WTC11 (cell line): ENCODE measurements around the gene PHF14. TPM values are rescaled to one million over a fixed set of nuclear protein-coding genes. Genes with fewer than 3 reads are reported as not detected.

Source experiments
- ATAC-seq: fragments of 200-7000 bp; cut with Tn5 transposase; 2 replicates; pipeline ENCODE4 v1.10.0; 2021; ENCODE audit warnings: mild to moderate bottlenecking, moderate library complexity
- CTCF ChIA-PET: fragments of 300-600 bp; sonication (Branson Sonifier 250); formaldehyde crosslinking; loops from one replicate; lab custom pipeline; 2021; ENCODE audit warnings: antibody characterized with exemption; lab: Charles Lee
- POLR2A ChIA-PET: fragments of 350-600 bp; sonication (Branson Sonifier 250); formaldehyde crosslinking; loops from one replicate; lab custom pipeline; 2021; ENCODE audit warnings: antibody characterized with exemption; lab: Charles Lee
- DNase-seq: peaks from one replicate; pipeline ENCODE4 v3.0.0; 2021; ENCODE audit warnings: low spot score
- H3K27ac Mint-ChIP-seq: 2 replicates; pipeline ENCODE4 v1.8.0; 2021; ENCODE audit warnings: mixed read lengths
- H3K27me3 Mint-ChIP-seq: 2 replicates; pipeline ENCODE4 v1.8.0; 2021; ENCODE audit warnings: low read depth, mild to moderate bottlenecking, moderate library complexity, mixed read lengths
- H3K36me3 Mint-ChIP-seq: 2 replicates; pipeline ENCODE4 v1.8.0; 2021; ENCODE audit warnings: mixed read lengths
- H3K4me1 Mint-ChIP-seq: 2 replicates; pipeline ENCODE4 v1.8.0; 2022; ENCODE audit warnings: mixed read lengths
- H3K4me3 Mint-ChIP-seq: 2 replicates; pipeline ENCODE4 v1.8.0; 2021; ENCODE audit warnings: mild to moderate bottlenecking, moderate library complexity, mixed read lengths
- H3K9me3 Mint-ChIP-seq: 2 replicates; pipeline ENCODE4 v1.8.0; 2021; ENCODE audit warnings: mixed read lengths
- ATF1 ChIP-seq: sonication (generic); formaldehyde crosslinking; IDR thresholded peaks from 2 replicates; pipeline ENCODE4 v1.8.1; 2023; ENCODE audit warnings: mild to moderate bottlenecking, moderate library complexity, missing genetic modification reagents
- ESRRA ChIP-seq: sonication (generic); formaldehyde crosslinking; IDR thresholded peaks from 2 replicates; pipeline ENCODE4 v1.8.1; 2022; ENCODE audit warnings: mild to moderate bottlenecking, missing genetic modification reagents, borderline replicate concordance
- ETV6 ChIP-seq: sonication (generic); formaldehyde crosslinking; IDR thresholded peaks from 2 replicates; pipeline ENCODE4 v1.8.1; 2022; ENCODE audit warnings: mild to moderate bottlenecking, missing genetic modification reagents
- FOXK1 ChIP-seq: sonication (generic); formaldehyde crosslinking; IDR thresholded peaks from 2 replicates; pipeline ENCODE4 v1.8.0; 2022; ENCODE audit warnings: mild to moderate bottlenecking, moderate library complexity, missing genetic modification reagents
- JUN ChIP-seq: sonication (generic); formaldehyde crosslinking; IDR thresholded peaks from 2 replicates; pipeline ENCODE4 v1.8.0; 2023; ENCODE audit warnings: mild to moderate bottlenecking, missing genetic modification reagents
- NFYB ChIP-seq: sonication (generic); formaldehyde crosslinking; conservative IDR thresholded peaks from 2 replicates; pipeline ENCODE4 v1.8.0; 2022; ENCODE audit warnings: low read depth, missing genetic modification reagents
- SOX15 ChIP-seq: fragments of 250-450 bp; sonication (Bioruptor Pico); IDR thresholded peaks from 2 replicates; pipeline ENCODE4 v1.9.0; 2021; ENCODE audit warnings: mild to moderate bottlenecking
- ZNF396 ChIP-seq: fragments of 250-450 bp; sonication (Bioruptor Pico); IDR thresholded peaks from 2 replicates; pipeline ENCODE4 v1.8.0; 2021; ENCODE audit warnings: mild to moderate bottlenecking, moderate library complexity, borderline replicate concordance
- total RNA-seq: library from RNA; stranded (reverse); gene quantifications from 3 replicates; pipeline ENCODE4 v1.2.3, GENCODE V29; 2021
- TF ChIP-seq, protein P1 (sequence below): sonication (generic); formaldehyde crosslinking; IDR thresholded peaks from 2 replicates; pipeline ENCODE4 v1.8.1; 2023; ENCODE audit warnings: mild to moderate bottlenecking, missing genetic modification reagents
- TF ChIP-seq, protein P2 (sequence below): fragments of 200-600 bp; IDR thresholded peaks from 2 replicates; pipeline ENCODE4 v1.8.0; 2022; ENCODE audit warnings: antibody characterized with exemption
- TF ChIP-seq, protein P3 (sequence below): fragments of 250-450 bp; sonication (Bioruptor Pico); IDR thresholded peaks from 2 replicates; pipeline ENCODE4 v1.9.0; 2021; ENCODE audit warnings: mild to moderate bottlenecking
- TF ChIP-seq, protein P4 (sequence below): sonication (generic); formaldehyde crosslinking; IDR thresholded peaks from 2 replicates; pipeline ENCODE4 v1.8.1; 2022; ENCODE audit warnings: low read depth, mild to moderate bottlenecking, moderate library complexity, missing genetic modification reagents, borderline replicate concordance
- TF ChIP-seq, protein P5 (sequence below): sonication (generic); formaldehyde crosslinking; conservative IDR thresholded peaks from 2 replicates; pipeline ENCODE4 v1.8.1; 2023; ENCODE audit warnings: mild to moderate bottlenecking, low read depth, missing genetic modification reagents, moderate library complexity
- TF ChIP-seq, protein P6 (sequence below): sonication (generic); formaldehyde crosslinking; IDR thresholded peaks from 2 replicates; pipeline ENCODE4 v1.8.0; 2023; ENCODE audit warnings: mild to moderate bottlenecking, missing genetic modification reagents
- TF ChIP-seq, protein P7 (sequence below): fragments of 250-450 bp; sonication (Bioruptor Pico); IDR thresholded peaks from 2 replicates; pipeline ENCODE4 v1.9.0; 2021; ENCODE audit warnings: mild to moderate bottlenecking, borderline replicate concordance

Gene PHF14
- total RNA-seq, 1 experiment from 2014 or later, result 47.7 TPM

DNA sequence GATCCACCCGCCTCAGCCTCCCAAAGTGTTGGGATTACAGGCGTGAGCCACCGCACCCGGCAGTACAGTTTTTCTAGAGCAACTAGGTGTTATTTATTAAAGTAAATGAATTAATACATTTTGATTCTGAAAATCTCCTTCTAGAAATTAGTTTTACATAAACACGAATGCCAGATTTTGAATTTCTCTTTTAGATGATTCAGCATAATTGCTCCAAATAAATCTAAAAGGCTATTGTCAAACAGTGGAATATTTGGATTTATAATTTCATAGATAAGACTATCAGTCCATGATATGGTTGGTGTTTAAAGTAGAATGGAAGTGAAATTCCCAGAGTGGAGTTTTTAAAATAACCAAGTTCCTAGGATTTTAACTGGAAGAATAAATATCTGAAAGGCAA lies 1.5 kb upstream of the PHF14 start (continued):
- TF ChIP-seq, protein P1, sequence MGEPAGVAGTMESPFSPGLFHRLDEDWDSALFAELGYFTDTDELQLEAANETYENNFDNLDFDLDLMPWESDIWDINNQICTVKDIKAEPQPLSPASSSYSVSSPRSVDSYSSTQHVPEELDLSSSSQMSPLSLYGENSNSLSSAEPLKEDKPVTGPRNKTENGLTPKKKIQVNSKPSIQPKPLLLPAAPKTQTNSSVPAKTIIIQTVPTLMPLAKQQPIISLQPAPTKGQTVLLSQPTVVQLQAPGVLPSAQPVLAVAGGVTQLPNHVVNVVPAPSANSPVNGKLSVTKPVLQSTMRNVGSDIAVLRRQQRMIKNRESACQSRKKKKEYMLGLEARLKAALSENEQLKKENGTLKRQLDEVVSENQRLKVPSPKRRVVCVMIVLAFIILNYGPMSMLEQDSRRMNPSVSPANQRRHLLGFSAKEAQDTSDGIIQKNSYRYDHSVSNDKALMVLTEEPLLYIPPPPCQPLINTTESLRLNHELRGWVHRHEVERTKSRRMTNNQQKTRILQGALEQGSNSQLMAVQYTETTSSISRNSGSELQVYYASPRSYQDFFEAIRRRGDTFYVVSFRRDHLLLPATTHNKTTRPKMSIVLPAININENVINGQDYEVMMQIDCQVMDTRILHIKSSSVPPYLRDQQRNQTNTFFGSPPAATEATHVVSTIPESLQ (CRISPR knock-in tag), result no peak
- TF ChIP-seq ESRRA (CRISPR knock-in tag), result no peak
- TF ChIP-seq, protein P2, sequence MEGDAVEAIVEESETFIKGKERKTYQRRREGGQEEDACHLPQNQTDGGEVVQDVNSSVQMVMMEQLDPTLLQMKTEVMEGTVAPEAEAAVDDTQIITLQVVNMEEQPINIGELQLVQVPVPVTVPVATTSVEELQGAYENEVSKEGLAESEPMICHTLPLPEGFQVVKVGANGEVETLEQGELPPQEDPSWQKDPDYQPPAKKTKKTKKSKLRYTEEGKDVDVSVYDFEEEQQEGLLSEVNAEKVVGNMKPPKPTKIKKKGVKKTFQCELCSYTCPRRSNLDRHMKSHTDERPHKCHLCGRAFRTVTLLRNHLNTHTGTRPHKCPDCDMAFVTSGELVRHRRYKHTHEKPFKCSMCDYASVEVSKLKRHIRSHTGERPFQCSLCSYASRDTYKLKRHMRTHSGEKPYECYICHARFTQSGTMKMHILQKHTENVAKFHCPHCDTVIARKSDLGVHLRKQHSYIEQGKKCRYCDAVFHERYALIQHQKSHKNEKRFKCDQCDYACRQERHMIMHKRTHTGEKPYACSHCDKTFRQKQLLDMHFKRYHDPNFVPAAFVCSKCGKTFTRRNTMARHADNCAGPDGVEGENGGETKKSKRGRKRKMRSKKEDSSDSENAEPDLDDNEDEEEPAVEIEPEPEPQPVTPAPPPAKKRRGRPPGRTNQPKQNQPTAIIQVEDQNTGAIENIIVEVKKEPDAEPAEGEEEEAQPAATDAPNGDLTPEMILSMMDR, result no peak

DNA sequence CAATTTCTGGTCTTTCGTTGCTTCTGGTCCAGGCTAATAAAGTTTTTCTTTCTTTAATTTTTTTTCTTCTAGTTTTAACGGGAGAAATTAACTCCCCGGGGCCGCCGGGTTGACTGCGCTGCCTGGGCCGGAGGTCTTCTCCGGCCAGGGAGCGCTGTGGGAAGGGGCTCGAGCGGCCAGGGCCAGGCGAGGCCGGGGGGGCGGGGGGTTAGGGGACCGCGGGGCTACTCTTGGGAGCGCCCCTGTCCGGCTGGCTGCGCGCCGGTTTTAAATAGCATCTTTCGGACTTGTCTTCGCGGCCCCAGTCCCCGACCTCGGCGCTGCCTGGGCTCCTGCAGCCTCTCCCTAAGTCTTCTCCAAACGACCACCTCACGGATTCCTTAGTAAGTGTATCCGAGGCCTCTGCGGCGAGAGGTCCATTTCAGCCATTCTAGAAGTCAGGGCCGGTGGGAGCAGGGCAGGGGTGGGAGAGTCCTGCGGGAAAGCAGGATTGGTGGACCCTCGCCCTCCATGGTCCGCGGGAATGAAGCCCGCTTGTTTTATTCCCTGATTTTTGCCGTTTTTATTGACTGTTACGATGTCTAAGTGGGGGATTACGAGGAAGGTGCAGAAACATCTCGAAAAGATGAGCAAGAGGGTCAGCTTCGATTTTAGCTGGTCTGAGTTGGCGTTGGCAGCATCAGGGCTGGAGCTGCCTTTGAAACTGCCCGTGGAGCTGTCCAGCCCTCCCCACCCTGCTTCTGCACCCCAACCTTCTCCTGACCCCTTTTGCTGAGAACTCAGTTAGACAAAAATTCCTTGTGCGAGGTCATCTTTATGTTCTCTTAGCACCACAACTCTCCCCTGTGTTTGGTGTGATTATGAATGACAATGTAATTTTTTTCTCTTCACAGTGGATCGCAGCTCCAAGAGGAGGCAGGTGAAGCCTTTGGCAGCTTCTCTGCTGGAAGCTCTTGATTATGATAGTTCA lies 555 bp downstream of the PHF14 start:
- ATAC-seq, result peak; percentile 23
- POLR2A ChIA-PET, result interaction anchor here (0.5 to 2.7 kb wide), 2 partner anchors 34 to 981 kb away, joined by 4 to 21 read pairs; a partner anchor contains a TSS
- no peak for TF ChIP-seq JUN (CRISPR knock-in tag)
- no peak for TF ChIP-seq ETV6 (CRISPR knock-in tag)
- TF ChIP-seq ATF1, result no peak
- TF ChIP-seq, protein P3, sequence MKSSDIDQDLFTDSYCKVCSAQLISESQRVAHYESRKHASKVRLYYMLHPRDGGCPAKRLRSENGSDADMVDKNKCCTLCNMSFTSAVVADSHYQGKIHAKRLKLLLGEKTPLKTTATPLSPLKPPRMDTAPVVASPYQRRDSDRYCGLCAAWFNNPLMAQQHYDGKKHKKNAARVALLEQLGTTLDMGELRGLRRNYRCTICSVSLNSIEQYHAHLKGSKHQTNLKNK, result no peak
- TF ChIP-seq, protein P4, sequence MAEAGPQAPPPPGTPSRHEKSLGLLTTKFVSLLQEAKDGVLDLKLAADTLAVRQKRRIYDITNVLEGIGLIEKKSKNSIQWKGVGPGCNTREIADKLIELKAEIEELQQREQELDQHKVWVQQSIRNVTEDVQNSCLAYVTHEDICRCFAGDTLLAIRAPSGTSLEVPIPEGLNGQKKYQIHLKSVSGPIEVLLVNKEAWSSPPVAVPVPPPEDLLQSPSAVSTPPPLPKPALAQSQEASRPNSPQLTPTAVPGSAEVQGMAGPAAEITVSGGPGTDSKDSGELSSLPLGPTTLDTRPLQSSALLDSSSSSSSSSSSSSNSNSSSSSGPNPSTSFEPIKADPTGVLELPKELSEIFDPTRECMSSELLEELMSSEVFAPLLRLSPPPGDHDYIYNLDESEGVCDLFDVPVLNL, result no peak
- TF ChIP-seq, protein P5, sequence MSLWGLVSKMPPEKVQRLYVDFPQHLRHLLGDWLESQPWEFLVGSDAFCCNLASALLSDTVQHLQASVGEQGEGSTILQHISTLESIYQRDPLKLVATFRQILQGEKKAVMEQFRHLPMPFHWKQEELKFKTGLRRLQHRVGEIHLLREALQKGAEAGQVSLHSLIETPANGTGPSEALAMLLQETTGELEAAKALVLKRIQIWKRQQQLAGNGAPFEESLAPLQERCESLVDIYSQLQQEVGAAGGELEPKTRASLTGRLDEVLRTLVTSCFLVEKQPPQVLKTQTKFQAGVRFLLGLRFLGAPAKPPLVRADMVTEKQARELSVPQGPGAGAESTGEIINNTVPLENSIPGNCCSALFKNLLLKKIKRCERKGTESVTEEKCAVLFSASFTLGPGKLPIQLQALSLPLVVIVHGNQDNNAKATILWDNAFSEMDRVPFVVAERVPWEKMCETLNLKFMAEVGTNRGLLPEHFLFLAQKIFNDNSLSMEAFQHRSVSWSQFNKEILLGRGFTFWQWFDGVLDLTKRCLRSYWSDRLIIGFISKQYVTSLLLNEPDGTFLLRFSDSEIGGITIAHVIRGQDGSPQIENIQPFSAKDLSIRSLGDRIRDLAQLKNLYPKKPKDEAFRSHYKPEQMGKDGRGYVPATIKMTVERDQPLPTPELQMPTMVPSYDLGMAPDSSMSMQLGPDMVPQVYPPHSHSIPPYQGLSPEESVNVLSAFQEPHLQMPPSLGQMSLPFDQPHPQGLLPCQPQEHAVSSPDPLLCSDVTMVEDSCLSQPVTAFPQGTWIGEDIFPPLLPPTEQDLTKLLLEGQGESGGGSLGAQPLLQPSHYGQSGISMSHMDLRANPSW (CRISPR knock-in tag), result no peak
- no peak for TF ChIP-seq SOX15 (CRISPR knock-in tag)
- TF ChIP-seq, protein P6, sequence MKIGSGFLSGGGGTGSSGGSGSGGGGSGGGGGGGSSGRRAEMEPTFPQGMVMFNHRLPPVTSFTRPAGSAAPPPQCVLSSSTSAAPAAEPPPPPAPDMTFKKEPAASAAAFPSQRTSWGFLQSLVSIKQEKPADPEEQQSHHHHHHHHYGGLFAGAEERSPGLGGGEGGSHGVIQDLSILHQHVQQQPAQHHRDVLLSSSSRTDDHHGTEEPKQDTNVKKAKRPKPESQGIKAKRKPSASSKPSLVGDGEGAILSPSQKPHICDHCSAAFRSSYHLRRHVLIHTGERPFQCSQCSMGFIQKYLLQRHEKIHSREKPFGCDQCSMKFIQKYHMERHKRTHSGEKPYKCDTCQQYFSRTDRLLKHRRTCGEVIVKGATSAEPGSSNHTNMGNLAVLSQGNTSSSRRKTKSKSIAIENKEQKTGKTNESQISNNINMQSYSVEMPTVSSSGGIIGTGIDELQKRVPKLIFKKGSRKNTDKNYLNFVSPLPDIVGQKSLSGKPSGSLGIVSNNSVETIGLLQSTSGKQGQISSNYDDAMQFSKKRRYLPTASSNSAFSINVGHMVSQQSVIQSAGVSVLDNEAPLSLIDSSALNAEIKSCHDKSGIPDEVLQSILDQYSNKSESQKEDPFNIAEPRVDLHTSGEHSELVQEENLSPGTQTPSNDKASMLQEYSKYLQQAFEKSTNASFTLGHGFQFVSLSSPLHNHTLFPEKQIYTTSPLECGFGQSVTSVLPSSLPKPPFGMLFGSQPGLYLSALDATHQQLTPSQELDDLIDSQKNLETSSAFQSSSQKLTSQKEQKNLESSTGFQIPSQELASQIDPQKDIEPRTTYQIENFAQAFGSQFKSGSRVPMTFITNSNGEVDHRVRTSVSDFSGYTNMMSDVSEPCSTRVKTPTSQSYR (CRISPR knock-in tag), result no peak
- no peak for TF ChIP-seq FOXK1 (CRISPR knock-in tag)
- TF ChIP-seq, protein P7, sequence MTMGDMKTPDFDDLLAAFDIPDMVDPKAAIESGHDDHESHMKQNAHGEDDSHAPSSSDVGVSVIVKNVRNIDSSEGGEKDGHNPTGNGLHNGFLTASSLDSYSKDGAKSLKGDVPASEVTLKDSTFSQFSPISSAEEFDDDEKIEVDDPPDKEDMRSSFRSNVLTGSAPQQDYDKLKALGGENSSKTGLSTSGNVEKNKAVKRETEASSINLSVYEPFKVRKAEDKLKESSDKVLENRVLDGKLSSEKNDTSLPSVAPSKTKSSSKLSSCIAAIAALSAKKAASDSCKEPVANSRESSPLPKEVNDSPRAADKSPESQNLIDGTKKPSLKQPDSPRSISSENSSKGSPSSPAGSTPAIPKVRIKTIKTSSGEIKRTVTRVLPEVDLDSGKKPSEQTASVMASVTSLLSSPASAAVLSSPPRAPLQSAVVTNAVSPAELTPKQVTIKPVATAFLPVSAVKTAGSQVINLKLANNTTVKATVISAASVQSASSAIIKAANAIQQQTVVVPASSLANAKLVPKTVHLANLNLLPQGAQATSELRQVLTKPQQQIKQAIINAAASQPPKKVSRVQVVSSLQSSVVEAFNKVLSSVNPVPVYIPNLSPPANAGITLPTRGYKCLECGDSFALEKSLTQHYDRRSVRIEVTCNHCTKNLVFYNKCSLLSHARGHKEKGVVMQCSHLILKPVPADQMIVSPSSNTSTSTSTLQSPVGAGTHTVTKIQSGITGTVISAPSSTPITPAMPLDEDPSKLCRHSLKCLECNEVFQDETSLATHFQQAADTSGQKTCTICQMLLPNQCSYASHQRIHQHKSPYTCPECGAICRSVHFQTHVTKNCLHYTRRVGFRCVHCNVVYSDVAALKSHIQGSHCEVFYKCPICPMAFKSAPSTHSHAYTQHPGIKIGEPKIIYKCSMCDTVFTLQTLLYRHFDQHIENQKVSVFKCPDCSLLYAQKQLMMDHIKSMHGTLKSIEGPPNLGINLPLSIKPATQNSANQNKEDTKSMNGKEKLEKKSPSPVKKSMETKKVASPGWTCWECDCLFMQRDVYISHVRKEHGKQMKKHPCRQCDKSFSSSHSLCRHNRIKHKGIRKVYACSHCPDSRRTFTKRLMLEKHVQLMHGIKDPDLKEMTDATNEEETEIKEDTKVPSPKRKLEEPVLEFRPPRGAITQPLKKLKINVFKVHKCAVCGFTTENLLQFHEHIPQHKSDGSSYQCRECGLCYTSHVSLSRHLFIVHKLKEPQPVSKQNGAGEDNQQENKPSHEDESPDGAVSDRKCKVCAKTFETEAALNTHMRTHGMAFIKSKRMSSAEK (CRISPR knock-in tag), result no peak
- no peak for TF ChIP-seq NFYB
- TF ChIP-seq ZNF396 (CRISPR knock-in tag), result no peak
- TF ChIP-seq, protein P2, result no peak

More for the DNA sequence above, 555 bp downstream of the PHF14 start:
- Mint-ChIP-seq H3K27me3 (no peaks in the 10 kb centered on the region), H3K4me1 (peaks cover 39% of the 10 kb centered on the region), H3K27ac (peak overlapping the region; percentile 100), H3K9me3 (peaks cover 7% of the 10 kb centered on the region), H3K4me3 (peak overlapping the region; percentile 89), H3K36me3 (peaks cover 16% of the 10 kb centered on the region)
- peak; percentile 52 for DNase-seq
- CTCF ChIA-PET, result no interaction called here
